HCT116 (cell line): ENCODE results near the gene JAG1. TPM values are rescaled to one million over a fixed set of nuclear protein-coding genes. Genes with fewer than 3 reads are reported as not detected.

Experiments used
- ATAC-seq: fragments of 200-7000 bp; cut with Tn5 transposase; 2 replicates; pipeline ENCODE4 v1.9.1; 2020; ENCODE audit warnings: mild to moderate bottlenecking, moderate library complexity
- BruUV-seq: library from RNA; stranded (reverse); fragments of 400-500 nt; replicated peaks from 2 replicates; lab custom pipeline; 2021; lab: Mats Ljungman, UMichigan
- CTCF ChIA-PET: fragments of 300-600 bp; sonication (Branson Sonifier 250); formaldehyde crosslinking; loops from one replicate; lab custom pipeline; 2021; ENCODE audit warnings: antibody characterized with exemption; lab: Charles Lee
- POLR2A ChIA-PET: fragments of 300-600, 350-600 bp; sonication (Branson Sonifier 250); formaldehyde crosslinking; loops from one replicate; lab custom pipeline; 2021; ENCODE audit warnings: antibody characterized with exemption; lab: Charles Lee
- RAD21 ChIA-PET, 2 experiments: fragments of 300-600 bp; sonication (Branson Sonifier 250); formaldehyde crosslinking; loops; one replicate each; lab custom pipeline; 2023; ENCODE audit warnings: low total read pairs in 2 of 2; ENCODE audit not compliant: uncharacterized antibody in 2 of 2, unreplicated experiment in 2 of 2, low non-redundant PET in 1 of 2; lab: Charles Lee
- DNase-seq: peaks from one replicate; pipeline ENCODE4 v3.0.0-alpha.2; 2010; ENCODE audit warnings: low read depth, low spot score
- H2AFZ ChIP-seq: fragments of 200-600 bp; shearing (Covaris generic), sonication (generic); 2 replicates; pipeline ENCODE4 v1.6.1; 2017; ENCODE audit warnings: low read depth, mixed run types, mixed read lengths, antibody characterized with exemption, low read length; ENCODE audit not compliant: poor library complexity, severe bottlenecking
- H3K27ac ChIP-seq: 2 replicates; pipeline ENCODE4 v1.5.1; 2012; ENCODE audit warnings: low read depth, low read length
- H3K27me3 ChIP-seq: fragments of 200-600 bp; sonication (generic); 2 replicates; pipeline ENCODE4 v1.6.1; 2016; ENCODE audit warnings: mixed run types, low read length, mixed read lengths; ENCODE audit not compliant: insufficient read depth
- H3K36me3 ChIP-seq, 2 experiments: fragments of 200-500 bp in 1 of 2; fragments of 200-600 bp in 1 of 2; sonication (Bioruptor generic) in 1 of 2; sonication (generic) in 1 of 2; 2 replicates each; pipeline versions ENCODE4 v1.5.1 to v1.6.1; 2014 to 2016; ENCODE audit warnings: low read length in 2 of 2, inconsistent platforms in 1 of 2, mixed read lengths in 1 of 2, mixed run types in 1 of 2; ENCODE audit not compliant: insufficient read depth in 2 of 2, control insufficient read depth in 1 of 2
- H3K4me1 ChIP-seq, 2 experiments: fragments of 200-600 bp in 1 of 2; sonication (generic) in 1 of 2; 2 replicates each; pipeline versions ENCODE4 v1.5.1 to v1.6.1; 2012 to 2017; ENCODE audit warnings: low read length in 2 of 2, inconsistent platforms in 1 of 2, mild to moderate bottlenecking in 1 of 2, mixed read lengths in 1 of 2, mixed run types in 1 of 2, moderate library complexity in 1 of 2; ENCODE audit not compliant: insufficient read depth in 2 of 2, control insufficient read depth in 1 of 2
- H3K4me2 ChIP-seq: fragments of 200-600 bp; sonication (generic); 2 replicates; pipeline ENCODE4 v1.6.1; 2017; ENCODE audit warnings: mixed run types, low read length, mixed read lengths
- H3K4me3 ChIP-seq, 2 experiments: fragments of 200-600 bp in 1 of 2; sonication (generic) in 1 of 2; replicated peaks in 1 of 2; 2 replicates each; pipeline ENCODE4 v1.5.1; 2011 to 2016; ENCODE audit warnings: low read length in 2 of 2, control low read depth in 1 of 2, low read depth in 1 of 2, mild to moderate bottlenecking in 1 of 2, mixed read lengths in 1 of 2, mixed run types in 1 of 2
- H3K79me2 ChIP-seq: fragments of 200-600 bp; sonication (generic); 2 replicates; pipeline ENCODE4 v1.6.1; 2017; ENCODE audit warnings: mild to moderate bottlenecking, mixed run types, low read length, moderate library complexity, mixed read lengths; ENCODE audit not compliant: insufficient read depth
- H3K9ac ChIP-seq: fragments of 200-600 bp; sonication (generic); 2 replicates; pipeline ENCODE4 v1.6.1; 2016; ENCODE audit warnings: low read length, mixed read lengths
- H3K9me2 ChIP-seq: fragments of 200-600 bp; sonication (generic), shearing (Covaris generic); 2 replicates; pipeline ENCODE4 v1.6.1; 2017; ENCODE audit warnings: mixed run types, mild to moderate bottlenecking, moderate library complexity; ENCODE audit not compliant: insufficient read depth
- H3K9me3 ChIP-seq, 2 experiments: fragments of 200-500 bp in 1 of 2; fragments of 200-600 bp in 1 of 2; sonication (Bioruptor generic) in 1 of 2; sonication (generic) in 1 of 2; 2 replicates each; pipeline ENCODE4 v1.6.1; 2014 to 2017; ENCODE audit warnings: low read length in 2 of 2, mixed read lengths in 2 of 2, inconsistent platforms in 1 of 2, low read depth in 1 of 2, mild to moderate bottlenecking in 1 of 2, mixed run types in 1 of 2, moderate library complexity in 1 of 2; ENCODE audit not compliant: control insufficient read depth in 1 of 2, insufficient read depth in 1 of 2
- H4K20me1 ChIP-seq: fragments of 200-600 bp; sonication (generic), shearing (Covaris generic); 2 replicates; pipeline ENCODE4 v1.6.1; 2017; ENCODE audit warnings: mixed run types, mild to moderate bottlenecking, moderate library complexity; ENCODE audit not compliant: insufficient read depth
- ATF3 ChIP-seq: IDR thresholded peaks from 2 replicates; pipeline ENCODE4 v1.6.1; 2012
- CBX3 ChIP-seq: IDR thresholded peaks from 2 replicates; pipeline ENCODE4 v1.6.1; 2012; ENCODE audit warnings: low read depth
- CTCF ChIP-seq, 3 experiments: fragments of 200-600 bp in 1 of 3; sonication (generic) in 1 of 3; IDR thresholded peaks in 2 of 3; conservative IDR thresholded peaks in 1 of 3; 2 replicates each; pipeline ENCODE4 v1.5.1; 2012 to 2017; ENCODE audit warnings: low read depth in 2 of 3, low read length in 2 of 3, antibody characterized with exemption in 1 of 3, borderline replicate concordance in 1 of 3, control low read depth in 1 of 3, mild to moderate bottlenecking in 1 of 3, mixed read lengths in 1 of 3, mixed run types in 1 of 3, moderate library complexity in 1 of 3; ENCODE audit not compliant: insufficient read depth in 1 of 3
- EGR1 ChIP-seq: IDR thresholded peaks from 2 replicates; pipeline ENCODE4 v1.6.1; 2012; ENCODE audit warnings: low read depth
- ELF1 ChIP-seq: IDR thresholded peaks from 2 replicates; pipeline ENCODE4 v1.6.1; 2012; ENCODE audit warnings: low read depth, borderline replicate concordance
- EZH2phosphoT487 ChIP-seq: fragments of 200-600 bp; IDR thresholded peaks from 2 replicates; pipeline ENCODE4 v1.6.1; 2018; ENCODE audit warnings: antibody characterized with exemption, borderline replicate concordance
- FOSL1 ChIP-seq: IDR thresholded peaks from 2 replicates; pipeline ENCODE4 v1.6.1; 2012; ENCODE audit warnings: low read depth
- JUND ChIP-seq: IDR thresholded peaks from 2 replicates; pipeline ENCODE4 v1.6.1; 2012
- MAX ChIP-seq: IDR thresholded peaks from 2 replicates; pipeline ENCODE4 v1.6.1; 2012
- POLR2A ChIP-seq: IDR thresholded peaks from 2 replicates; pipeline ENCODE4 v1.7.0; 2011; ENCODE audit warnings: borderline replicate concordance; ENCODE audit not compliant: insufficient read depth, insufficient read length; ENCODE audit errors: extremely low read depth
- POLR2AphosphoS5 ChIP-seq: IDR thresholded peaks from 2 replicates; pipeline ENCODE4 v1.6.1; 2011; ENCODE audit warnings: mild to moderate bottlenecking, low read depth, low read length, moderate library complexity
- RAD21 ChIP-seq: IDR thresholded peaks from 2 replicates; pipeline ENCODE4 v1.6.1; 2012; ENCODE audit warnings: low read depth, mild to moderate bottlenecking
- REST ChIP-seq: IDR thresholded peaks from 2 replicates; pipeline ENCODE4 v1.6.1; 2012; ENCODE audit warnings: low read depth
- SIN3A ChIP-seq: IDR thresholded peaks from 2 replicates; pipeline ENCODE4 v1.6.1; 2012; ENCODE audit warnings: low read depth
- SP1 ChIP-seq: IDR thresholded peaks from 2 replicates; pipeline ENCODE4 v1.6.1; 2012; ENCODE audit warnings: low read depth
- YY1 ChIP-seq: IDR thresholded peaks from 2 replicates; pipeline ENCODE4 v1.6.1; 2011; ENCODE audit warnings: low read length, low read depth, moderate library complexity, mild to moderate bottlenecking; ENCODE audit not compliant: insufficient replicate concordance; ENCODE audit errors: extremely low read depth
- ZBTB33 ChIP-seq: IDR thresholded peaks from 2 replicates; pipeline ENCODE4 v1.6.1; 2011; ENCODE audit warnings: mild to moderate bottlenecking, low read length, moderate library complexity; ENCODE audit not compliant: insufficient replicate concordance; ENCODE audit errors: extremely low read depth
- ZFX ChIP-seq: fragments of 450-650 bp; IDR thresholded peaks from 2 replicates; pipeline ENCODE4 v1.6.1; 2017
- ZNF274 ChIP-seq: fragments of 200-500 bp; sonication (Bioruptor generic); IDR thresholded peaks from 2 replicates; pipeline ENCODE4 v1.6.1; 2014; ENCODE audit warnings: mild to moderate bottlenecking, low read depth, low read length, inconsistent platforms
- intact Hi-C: fragments of 100-400 bp; cut with micrococcal nuclease; formaldehyde crosslinking; loops from 2 replicates; pipeline ENCODE4 v1.10.0; 2022
- total RNA-seq: library from RNA; stranded (reverse); gene quantifications from one replicate; pipeline ENCODE4 v1.2.1, GENCODE V29; 2021; ENCODE audit not compliant: unreplicated experiment

Gene JAG1
- total RNA-seq, 1 experiment from 2014 or later, result 31.9 TPM

GRCh38 chr20:10652185-10652584, 21.6 kb downstream of the JAG1 start:
- Histone ChIP-seq H3K79me2 (no peaks in the 10 kb centered on the region), H3K36me3 (peaks cover 22 to 86% of the 10 kb centered on the region in 2 experiments; a peak in 3 of 4 replicates)

More at GRCh38 chr20:10652185-10652584, 21.6 kb downstream of the JAG1 start:
- H3K9me2 ChIP-seq, result no peaks in the 10 kb centered on the region
- H3K27me3 ChIP-seq, result no peaks in the 10 kb centered on the region
- no peak overlapping the region for H3K9ac ChIP-seq
- no peak overlapping the region for H3K4me3 ChIP-seq
- ChIA-PET POLR2A (no interaction called here), CTCF (no interaction called here), RAD21 (no interaction called here)
- TF ChIP-seq EZH2phosphoT487 (no peak), EGR1 (no peak), POLR2AphosphoS5 (no peak), ELF1 (no peak), YY1 (no peak), ZNF274 (no peak), ZFX (no peak), CTCF (IDR thresholded peaks at IDR 0.05 in 2 of 3, conservative IDR thresholded peaks at IDR 0.05 in 1 of 3; ENCODE audit: borderline replicate concordance in 1 of 3, insufficient read depth in 1 of 3, low read depth in 2 of 3, low read length in 2 of 3) (no peak), SIN3A (no peak), MAX (no peak), ZBTB33 (no peak), POLR2A (no peak), JUND (no peak), RAD21 (no peak), REST (no peak), CBX3 (no peak), ATF3 (no peak), FOSL1 (no peak), SP1 (no peak)
- H3K27ac ChIP-seq, result no peak overlapping the region
- no peak for ATAC-seq
- BruUV-seq, result no TSS peak
- no peak overlapping the region for H2AFZ ChIP-seq
- no peaks in the 10 kb centered on the region for H4K20me1 ChIP-seq
- DNase-seq, result no peak
- no peak overlapping the region for H3K4me2 ChIP-seq
- intact Hi-C loops, result no loop called here
- no peaks in the 10 kb centered on the region for H3K9me3 ChIP-seq
- H3K4me1 ChIP-seq, result no peaks in the 10 kb centered on the region
